ENCODE results near the gene MRTFB. TPM values are rescaled to one million over a fixed set of nuclear protein-coding genes. Genes with fewer than 3 reads are reported as not detected.

MRTFB gene
- total and polyA plus RNA-seq, 9 donors, result 7.2 to 45.6 (median 36.6) TPM

GRCh38 chr16:14194721-14195120 lies 123.6 kb downstream of the MRTFB start:
- TF ChIP-seq CTCF (IDR thresholded peaks at IDR 0.05) (no peak), POLR2A (IDR thresholded peaks at IDR 0.05) (no peak), EP300 (IDR thresholded peaks at IDR 0.05) (no peak)
- intact Hi-C loops (cut with DNase I), result no loop called here
- Histone ChIP-seq H3K36me3 (no peaks in the 10 kb centered on the region), H3K27ac (no peak overlapping the region), H3K27me3 (no peaks in the 10 kb centered on the region), H3K4me3 (no peak overlapping the region), H3K4me1 (ENCODE audit: insufficient read depth) (peaks cover 1% of the 10 kb centered on the region), H3K9me3 (no peaks in the 10 kb centered on the region)
- 91 to 97% (median 94%) methylated on average over 5 of the region's 5 CpGs for WGBS, 3 donors
- DNase-seq, result no peak

GRCh38 chr16:14196011-14196410 lies 124.9 kb downstream of the MRTFB start:
- no peak overlapping the region for H3K27ac ChIP-seq
- H3K9me3 ChIP-seq, result no peaks in the 10 kb centered on the region
- H3K4me1 ChIP-seq (ENCODE audit: insufficient read depth), result peaks cover 1% of the 10 kb centered on the region
- no peaks in the 10 kb centered on the region for H3K36me3 ChIP-seq
- intact Hi-C loops (cut with DNase I), result no loop called here
- DNase-seq, result no peak
- no peaks in the 10 kb centered on the region for H3K27me3 ChIP-seq
- 62 to 65% (median 64%) methylated on average over 2 of the region's 2 CpGs for WGBS, 3 donors
- no peak overlapping the region for H3K4me3 ChIP-seq
- TF ChIP-seq CTCF (IDR thresholded peaks at IDR 0.05), result no peak
- TF ChIP-seq POLR2A (IDR thresholded peaks at IDR 0.05), result no peak
- no peak for TF ChIP-seq EP300 (IDR thresholded peaks at IDR 0.05)

GRCh38 chr16:14196539-14196938 lies 125.4 kb downstream of the MRTFB start:
- no peaks in the 10 kb centered on the region for H3K9me3 ChIP-seq
- H3K27me3 ChIP-seq, result no peaks in the 10 kb centered on the region
- H3K4me3 ChIP-seq, result no peak overlapping the region
- H3K4me1 ChIP-seq (ENCODE audit: insufficient read depth), result peaks cover 1% of the 10 kb centered on the region
- no peaks in the 10 kb centered on the region for H3K36me3 ChIP-seq
- TF ChIP-seq CTCF (IDR thresholded peaks at IDR 0.05), result no peak
- no peak for TF ChIP-seq POLR2A (IDR thresholded peaks at IDR 0.05)
- no peak for TF ChIP-seq EP300 (IDR thresholded peaks at IDR 0.05)
- no peak for DNase-seq
- no peak overlapping the region for H3K27ac ChIP-seq
- intact Hi-C loops (cut with DNase I), result no loop called here

- no peaks in the 10 kb centered on the region for H3K9me3 ChIP-seq
- no peak overlapping the region for H3K4me3 ChIP-seq
- H3K36me3 ChIP-seq, result no peaks in the 10 kb centered on the region
- DNase-seq, result no peak
- no peak for TF ChIP-seq EP300 (IDR thresholded peaks at IDR 0.05)
- no peak for TF ChIP-seq POLR2A (IDR thresholded peaks at IDR 0.05)
- no peak for TF ChIP-seq CTCF (IDR thresholded peaks at IDR 0.05)
- no peak overlapping the region for H3K27ac ChIP-seq
- H3K27me3 ChIP-seq, result no peaks in the 10 kb centered on the region
- intact Hi-C loops (cut with DNase I), result no loop called here
- peaks cover 1% of the 10 kb centered on the region for H3K4me1 ChIP-seq (ENCODE audit: insufficient read depth)
Observed at GRCh38 chr16:14198012-14198411, 126.9 kb downstream of the MRTFB start.

- Histone ChIP-seq H3K4me3 (no peak overlapping the region), H3K9me3 (no peaks in the 10 kb centered on the region), H3K27ac (no peak overlapping the region), H3K36me3 (no peaks in the 10 kb centered on the region), H3K4me1 (ENCODE audit: insufficient read depth) (peaks cover 5% of the 10 kb centered on the region), H3K27me3 (no peaks in the 10 kb centered on the region)
- intact Hi-C loops (cut with DNase I), result no loop called here
- TF ChIP-seq EP300 (IDR thresholded peaks at IDR 0.05) (no peak), CTCF (IDR thresholded peaks at IDR 0.05) (no peak), POLR2A (IDR thresholded peaks at IDR 0.05) (no peak)
- 87 to 88% (median 88%) methylated on average over 1 of the region's 1 CpG for whole genome bisulfite sequencing, 3 donors
- DNase-seq, result no peak
Observed at GRCh38 chr16:14198572-14198971, 127.5 kb downstream of the MRTFB start.
